SHP77 (cell line): ENCODE data around the gene MPP2.
"Not testable (repeated sequence)": the region's sequence is repeated elsewhere in the genome, so short reads cannot be mapped to it uniquely, and the experiment has no call there.

Experiments used
- DNase-seq, 2 experiments: peaks; one replicate each; lab custom pipeline; 2025; lab: John Stamatoyannopoulos, UW

The MPP2 gene

DNA sequence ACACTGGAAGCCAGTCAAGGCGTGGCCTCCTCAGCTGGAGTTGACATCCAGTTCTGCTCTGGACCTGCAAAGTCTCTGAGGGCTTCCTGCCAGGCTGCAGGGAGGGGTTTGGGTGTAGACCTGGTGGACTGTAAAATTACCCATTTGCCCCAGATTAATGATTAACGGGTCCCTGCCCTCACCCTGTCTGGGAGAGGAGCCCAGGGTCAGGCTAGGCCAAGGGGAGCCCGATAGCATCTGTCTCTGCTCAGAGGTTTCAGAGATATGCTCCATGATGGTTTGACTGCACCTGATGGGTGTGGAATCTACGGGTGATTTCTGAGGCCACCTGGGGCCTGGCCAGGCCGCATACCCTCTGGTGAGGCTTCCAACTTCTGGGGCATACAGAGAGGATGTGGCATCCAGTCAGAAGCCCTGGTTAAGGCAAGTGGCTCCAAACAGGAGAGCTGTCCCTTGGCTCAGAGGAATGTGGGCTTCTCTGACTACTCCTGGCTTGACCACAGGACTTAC, 23.8 kb upstream of the MPP2 start:
- no peak for DNase-seq

GRCh38 chr17:43928609-43929008, 21.3 kb upstream of the MPP2 start:
- DNase-seq: no peak

DNA sequence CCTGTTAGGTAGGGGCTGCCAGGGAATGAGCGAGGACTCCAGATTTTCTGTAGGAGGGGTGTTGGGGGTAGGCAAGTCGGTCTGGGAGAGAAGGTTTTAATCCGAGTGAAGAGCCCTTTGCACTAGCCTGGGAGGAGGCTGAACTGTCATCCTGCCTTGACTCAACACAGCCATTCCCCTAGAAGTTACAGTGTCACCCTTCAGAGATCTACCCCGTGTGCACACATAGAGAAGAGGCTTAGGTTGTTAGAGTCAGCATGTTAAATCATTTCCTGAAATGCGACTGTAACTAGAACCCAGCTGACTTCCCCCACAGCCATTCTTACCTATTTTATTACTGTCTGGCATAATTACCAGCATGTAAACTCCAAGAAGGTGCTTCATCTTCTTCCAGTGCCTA, 20.6 kb upstream of the MPP2 start:
- DNase-seq: not testable (repeated sequence)

GRCh38 chr17:43927060-43927864, 19.9 kb upstream of the MPP2 start:
- DNase-seq: no peak

DNA sequence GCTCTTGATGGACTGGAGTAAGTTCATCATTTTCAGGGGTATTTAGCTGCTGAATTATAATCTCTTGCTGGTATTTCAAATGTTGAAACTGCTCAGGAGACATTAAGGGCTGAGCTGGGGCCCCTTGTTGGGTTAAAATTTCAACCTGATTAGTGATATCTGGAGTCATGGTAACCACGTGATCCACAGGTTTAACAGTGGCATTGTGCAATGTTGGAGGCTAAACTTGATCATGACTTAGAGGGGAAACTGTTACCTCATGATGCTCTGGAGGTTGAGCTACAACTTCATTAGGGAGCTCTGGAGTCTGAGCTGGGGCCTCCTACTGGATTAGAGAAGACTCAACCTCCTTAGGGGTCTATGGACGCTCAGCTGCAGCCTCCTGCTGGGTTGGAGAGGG, 17.2 kb upstream of the MPP2 start:
- DNase-seq: no peak

DNA sequence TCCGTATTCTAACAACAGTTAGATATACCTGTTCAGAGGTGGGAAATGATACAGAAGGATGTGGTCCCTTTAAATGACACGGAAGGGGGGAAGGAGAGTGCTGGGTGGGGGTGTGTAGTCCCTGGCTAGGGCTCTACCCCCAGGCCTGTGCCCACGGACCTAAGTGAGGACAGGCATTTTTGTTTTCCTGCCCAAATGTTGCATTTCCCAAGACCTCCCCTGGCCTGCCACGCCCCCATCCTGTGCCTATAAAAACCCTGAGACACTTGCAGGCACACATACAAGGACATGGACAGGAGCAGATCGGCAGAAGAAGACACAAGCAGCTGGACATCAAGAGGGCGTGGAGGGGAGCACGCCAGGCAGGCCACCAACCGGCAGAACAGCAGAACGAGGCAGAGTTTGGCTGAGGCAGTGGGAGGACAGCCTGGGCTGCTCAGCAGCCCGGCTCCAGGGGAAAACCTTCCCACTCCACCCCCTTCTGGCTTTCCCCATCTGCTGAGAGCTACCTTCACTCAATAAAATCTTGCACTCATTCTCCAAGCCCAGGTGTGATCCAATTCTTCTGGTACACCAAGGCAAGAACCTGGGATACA, 13.3 kb upstream of the MPP2 start:
- DNase-seq: no peak

- no peak for DNase-seq
These were observed 10.7 kb upstream of the MPP2 start for GRCh38 chr17:43918026-43918389.

- DNase-seq: peak in 1 of 2 experiments; percentile 4
These were observed 10.2 kb upstream of the MPP2 start for GRCh38 chr17:43917348-43918025.

DNA sequence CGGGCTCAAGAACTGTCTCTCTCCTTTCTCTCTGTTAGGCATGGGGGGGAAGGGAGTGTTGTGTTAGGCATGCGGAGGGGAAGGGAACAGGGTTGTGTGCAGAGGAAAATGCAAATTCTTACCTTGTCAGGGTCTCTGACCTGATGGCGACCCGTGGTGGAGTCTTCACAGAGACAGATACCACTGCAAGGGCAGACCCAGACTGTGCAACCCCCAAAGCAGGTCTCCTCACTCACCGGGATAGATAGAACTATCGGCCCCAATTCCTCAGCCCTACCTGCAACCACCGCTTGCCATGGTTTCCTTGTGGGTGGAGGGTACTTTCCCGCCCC, 9.6 kb upstream of the MPP2 start:
- no peak for DNase-seq

- no peak for DNase-seq
These were observed 9.0 kb upstream of the MPP2 start for GRCh38 chr17:43916385-43916784.

DNA sequence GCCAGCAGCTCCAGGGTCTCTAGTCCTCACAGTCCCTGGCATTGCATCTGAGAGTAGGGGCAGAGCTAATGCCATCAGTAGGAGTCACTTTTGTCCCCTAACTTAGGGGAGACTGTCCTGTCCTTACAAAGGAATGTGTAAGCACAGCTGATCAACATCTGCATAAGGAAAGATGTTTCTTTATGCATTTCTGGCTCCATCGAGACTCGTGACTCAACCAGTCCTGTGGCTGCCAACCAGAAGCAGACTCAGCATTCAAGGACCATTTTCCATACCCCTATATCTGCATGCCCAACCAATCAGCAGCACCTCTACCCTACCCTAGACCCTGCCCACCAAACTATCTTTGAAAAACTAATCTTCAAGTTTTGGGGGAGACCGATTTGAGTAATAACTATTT, 8.2 kb upstream of the MPP2 start:
- no peak for DNase-seq

- no peak for DNase-seq
These were observed 7.1 kb upstream of the MPP2 start for GRCh38 chr17:43914451-43914850.

DNA sequence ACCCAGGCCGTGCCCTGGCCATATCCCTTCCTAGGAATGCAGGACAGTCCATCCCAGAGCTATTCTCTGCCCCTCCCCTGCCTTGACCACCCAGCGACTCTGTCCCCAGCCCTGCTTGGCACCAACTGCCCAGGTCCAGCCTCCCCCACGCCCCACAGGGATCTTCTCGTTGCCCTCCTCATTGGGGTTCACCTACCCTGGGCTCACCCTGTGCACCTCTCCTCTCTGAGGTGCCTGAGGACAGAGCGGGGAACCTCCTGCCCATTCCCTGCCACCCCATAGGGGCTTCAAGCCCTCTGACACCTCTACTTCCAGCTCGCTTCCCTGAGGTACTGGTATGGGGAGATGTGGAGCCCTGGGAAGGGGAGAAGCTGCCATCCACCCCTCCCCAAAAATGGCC, 6.2 kb upstream of the MPP2 start:
- no peak for DNase-seq

- DNase-seq: no peak
These were observed 5.4 kb upstream of the MPP2 start for GRCh38 chr17:43912635-43913304.

DNA sequence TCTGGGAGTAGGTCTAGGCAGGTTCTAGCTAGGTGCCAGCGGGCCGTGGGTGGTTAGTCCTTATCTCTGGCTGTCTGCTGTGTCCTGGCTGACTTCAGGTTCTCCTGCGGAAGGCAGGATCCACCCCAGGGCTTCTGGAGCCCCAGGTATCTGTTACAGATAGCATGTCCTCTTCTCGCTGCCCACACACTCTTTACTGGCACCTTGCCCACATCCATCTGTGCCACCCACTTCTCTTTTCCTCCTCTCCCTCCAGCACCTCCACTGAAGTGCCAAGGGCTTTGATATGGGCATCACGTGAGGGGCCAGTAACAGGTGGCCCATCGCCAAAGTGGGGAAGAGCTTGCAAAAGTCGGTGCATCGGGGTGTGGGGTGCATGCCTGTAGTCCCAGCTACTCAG, 4.6 kb upstream of the MPP2 start:
- DNase-seq: no peak

GRCh38 chr17:43909537-43910231, 2.3 kb upstream of the MPP2 start:
- DNase-seq: no peak

GRCh38 chr17:43907998-43908721, 824 bp upstream of the MPP2 start:
- peak; percentile 59 to 78 for DNase-seq

DNA sequence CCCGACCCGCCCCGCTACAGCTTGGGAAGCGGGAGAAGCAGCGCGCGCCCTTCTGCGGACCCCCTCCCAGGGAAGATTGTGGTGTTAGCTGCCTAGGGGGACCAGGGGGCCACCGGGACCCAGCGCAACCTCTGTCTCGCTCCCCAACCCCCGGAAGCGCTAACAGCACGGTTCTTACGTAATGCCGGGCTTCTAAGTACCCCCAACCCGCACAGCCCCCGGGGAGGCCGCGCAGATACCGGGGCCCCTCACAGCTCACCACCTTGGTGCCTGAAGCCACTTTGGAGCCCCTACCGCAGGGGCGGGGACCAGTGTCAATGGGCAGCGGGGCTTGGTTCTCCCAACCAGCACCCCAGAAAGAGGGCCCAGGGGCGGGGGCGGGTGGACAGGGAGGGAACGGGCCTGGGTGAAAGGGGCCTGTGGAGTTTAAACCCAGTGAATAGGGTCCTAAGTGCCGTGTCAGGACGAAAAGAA, 348 bp downstream of the MPP2 start:
- no peak for DNase-seq

- DNase-seq: peak; percentile 59 to 91
These were observed 1.1 kb downstream of the MPP2 start for GRCh38 chr17:43905985-43906852.

- no peak for DNase-seq
These were observed 1.8 kb downstream of the MPP2 start for GRCh38 chr17:43905400-43905984.
